ENCODE measurements around the gene RHBDD1.

DNA sequence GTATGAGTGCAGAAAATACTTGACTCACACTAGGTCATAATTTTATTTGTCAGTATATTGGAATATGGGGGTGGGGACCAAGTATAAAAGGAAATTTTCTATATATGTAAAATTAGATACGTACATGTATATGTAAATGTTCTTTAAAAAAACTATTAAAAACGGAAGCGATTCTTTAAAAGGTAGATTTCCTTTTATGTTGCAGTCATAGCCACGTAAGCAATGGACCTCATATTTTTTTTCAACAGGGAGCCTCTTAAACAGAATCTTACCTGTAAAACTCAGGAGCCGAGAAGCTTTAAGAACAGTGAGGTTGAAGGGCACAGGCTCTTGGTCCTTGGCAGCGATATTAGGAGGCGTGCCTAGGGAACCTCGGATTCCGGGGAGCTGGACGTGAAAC lies 3.3 kb downstream of the RHBDD1 start:
- TF ChIP-seq, protein P1, sequence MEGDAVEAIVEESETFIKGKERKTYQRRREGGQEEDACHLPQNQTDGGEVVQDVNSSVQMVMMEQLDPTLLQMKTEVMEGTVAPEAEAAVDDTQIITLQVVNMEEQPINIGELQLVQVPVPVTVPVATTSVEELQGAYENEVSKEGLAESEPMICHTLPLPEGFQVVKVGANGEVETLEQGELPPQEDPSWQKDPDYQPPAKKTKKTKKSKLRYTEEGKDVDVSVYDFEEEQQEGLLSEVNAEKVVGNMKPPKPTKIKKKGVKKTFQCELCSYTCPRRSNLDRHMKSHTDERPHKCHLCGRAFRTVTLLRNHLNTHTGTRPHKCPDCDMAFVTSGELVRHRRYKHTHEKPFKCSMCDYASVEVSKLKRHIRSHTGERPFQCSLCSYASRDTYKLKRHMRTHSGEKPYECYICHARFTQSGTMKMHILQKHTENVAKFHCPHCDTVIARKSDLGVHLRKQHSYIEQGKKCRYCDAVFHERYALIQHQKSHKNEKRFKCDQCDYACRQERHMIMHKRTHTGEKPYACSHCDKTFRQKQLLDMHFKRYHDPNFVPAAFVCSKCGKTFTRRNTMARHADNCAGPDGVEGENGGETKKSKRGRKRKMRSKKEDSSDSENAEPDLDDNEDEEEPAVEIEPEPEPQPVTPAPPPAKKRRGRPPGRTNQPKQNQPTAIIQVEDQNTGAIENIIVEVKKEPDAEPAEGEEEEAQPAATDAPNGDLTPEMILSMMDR (IDR thresholded peaks at IDR 0.05; ENCODE audit: insufficient read depth, low read length, poor library complexity, severe bottlenecking), result no peak
- TF ChIP-seq EZH2phosphoT487 (conservative IDR thresholded peaks at IDR 0.05; ENCODE audit: low read length), result no peak

Measured in SU-DHL-6 (cell line).